Nephron progenitor cell (in vitro differentiated cells): ENCODE data around the gene SNED1.
A peak's percentile ranks its signal among the peaks of the same experiment; 100 is the strongest.

Experiments used
- DNase-seq: peaks from one replicate; pipeline ENCODE4 v3.0.0; 2021
- H3K27ac Mint-ChIP-seq: 2 replicates; pipeline ENCODE4 v1.8.0; 2021; ENCODE audit warnings: mild to moderate bottlenecking, moderate library complexity, mixed read lengths
- H3K27me3 Mint-ChIP-seq: 2 replicates; pipeline ENCODE4 v1.8.0; 2021; ENCODE audit warnings: mild to moderate bottlenecking, low read depth, mixed read lengths; ENCODE audit not compliant: poor library complexity
- H3K36me3 Mint-ChIP-seq: 2 replicates; pipeline ENCODE4 v1.8.0; 2021; ENCODE audit warnings: low read depth, mixed read lengths
- H3K4me1 Mint-ChIP-seq: 2 replicates; pipeline ENCODE4 v1.8.0; 2021; ENCODE audit warnings: mixed read lengths
- H3K4me3 Mint-ChIP-seq: 2 replicates; pipeline ENCODE4 v1.8.0; 2021; ENCODE audit warnings: mild to moderate bottlenecking, moderate library complexity, mixed read lengths
- H3K9me3 Mint-ChIP-seq: 2 replicates; pipeline ENCODE4 v1.8.0; 2021; ENCODE audit warnings: mild to moderate bottlenecking, moderate library complexity, mixed read lengths
- TF ChIP-seq, protein P1 (sequence below): fragments of 200-600 bp; sonication (generic); IDR thresholded peaks from 2 replicates; pipeline ENCODE4 v1.5.0; 2021; ENCODE audit warnings: antibody characterized with exemption

The SNED1 gene

DNA sequence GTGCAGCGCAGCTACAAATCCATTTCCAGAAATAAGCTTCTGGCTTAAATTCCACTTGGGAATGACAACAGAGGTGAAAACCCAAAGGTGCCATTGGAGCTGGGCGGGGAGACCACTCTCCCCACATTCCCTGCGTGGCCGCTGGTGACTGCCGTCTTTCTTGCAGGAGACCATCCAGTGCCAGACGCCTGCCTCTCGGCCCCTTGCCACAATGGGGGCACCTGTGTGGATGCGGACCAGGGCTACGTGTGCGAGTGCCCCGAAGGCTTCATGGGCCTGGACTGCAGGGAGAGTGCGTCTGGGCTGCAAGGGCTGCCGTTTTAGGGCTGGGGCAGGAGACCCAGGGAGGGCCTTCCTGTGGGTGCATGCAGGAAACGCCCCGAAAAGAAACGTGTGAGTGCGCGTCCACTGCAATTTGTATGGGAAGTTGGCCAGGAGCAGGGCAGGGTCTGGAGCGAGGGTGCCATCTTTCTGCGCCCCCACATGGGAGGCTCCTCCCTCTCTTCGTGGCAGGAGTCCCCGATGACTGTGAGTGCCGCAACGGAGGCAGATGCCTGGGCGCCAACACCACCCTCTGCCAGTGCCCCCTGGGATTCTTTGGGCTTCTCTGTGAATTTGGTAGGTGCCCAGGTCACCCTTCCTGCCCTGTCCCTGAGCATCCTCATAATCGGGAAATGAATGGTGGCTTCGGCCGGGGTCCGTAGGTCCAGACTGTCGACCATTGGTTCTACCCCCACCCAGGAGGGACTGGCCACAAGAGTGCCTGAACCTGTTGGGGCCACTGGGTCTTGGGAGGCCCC, 49.9 kb downstream of the SNED1 start:
- Mint-ChIP-seq H3K4me3 (no peak overlapping the region), H3K27me3 (peaks cover 76% of the 10 kb centered on the region), H3K9me3 (peaks cover 24% of the 10 kb centered on the region), H3K4me1 (no peaks in the 10 kb centered on the region), H3K36me3 (no peaks in the 10 kb centered on the region), H3K27ac (no peak overlapping the region)
- no peak for DNase-seq
- TF ChIP-seq, protein P1, sequence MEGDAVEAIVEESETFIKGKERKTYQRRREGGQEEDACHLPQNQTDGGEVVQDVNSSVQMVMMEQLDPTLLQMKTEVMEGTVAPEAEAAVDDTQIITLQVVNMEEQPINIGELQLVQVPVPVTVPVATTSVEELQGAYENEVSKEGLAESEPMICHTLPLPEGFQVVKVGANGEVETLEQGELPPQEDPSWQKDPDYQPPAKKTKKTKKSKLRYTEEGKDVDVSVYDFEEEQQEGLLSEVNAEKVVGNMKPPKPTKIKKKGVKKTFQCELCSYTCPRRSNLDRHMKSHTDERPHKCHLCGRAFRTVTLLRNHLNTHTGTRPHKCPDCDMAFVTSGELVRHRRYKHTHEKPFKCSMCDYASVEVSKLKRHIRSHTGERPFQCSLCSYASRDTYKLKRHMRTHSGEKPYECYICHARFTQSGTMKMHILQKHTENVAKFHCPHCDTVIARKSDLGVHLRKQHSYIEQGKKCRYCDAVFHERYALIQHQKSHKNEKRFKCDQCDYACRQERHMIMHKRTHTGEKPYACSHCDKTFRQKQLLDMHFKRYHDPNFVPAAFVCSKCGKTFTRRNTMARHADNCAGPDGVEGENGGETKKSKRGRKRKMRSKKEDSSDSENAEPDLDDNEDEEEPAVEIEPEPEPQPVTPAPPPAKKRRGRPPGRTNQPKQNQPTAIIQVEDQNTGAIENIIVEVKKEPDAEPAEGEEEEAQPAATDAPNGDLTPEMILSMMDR = no peak

DNA sequence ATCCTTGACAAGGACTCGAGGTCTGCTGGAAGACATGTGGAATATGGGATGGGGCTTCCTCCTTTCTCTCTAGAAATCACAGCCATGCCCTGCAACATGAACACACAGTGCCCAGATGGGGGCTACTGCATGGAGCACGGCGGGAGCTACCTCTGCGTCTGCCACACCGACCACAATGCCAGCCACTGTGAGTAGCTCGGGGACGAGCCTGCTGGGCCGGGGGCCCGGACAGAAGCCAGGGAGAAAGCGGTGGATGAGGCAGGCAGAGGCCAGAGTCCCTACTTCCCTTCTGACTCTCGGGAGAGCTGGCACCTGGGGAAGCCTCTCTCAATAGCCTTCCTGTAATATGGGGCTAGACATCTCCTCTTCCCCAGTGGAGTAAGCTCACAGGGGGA, 50.5 kb downstream of the SNED1 start:
- no peak overlapping the region for H3K27ac Mint-ChIP-seq
- H3K9me3 Mint-ChIP-seq = peaks cover 22% of the 10 kb centered on the region
- TF ChIP-seq, protein P1 = no peak
- no peak overlapping the region for H3K4me3 Mint-ChIP-seq
- H3K4me1 Mint-ChIP-seq = no peaks in the 10 kb centered on the region
- no peaks in the 10 kb centered on the region for H3K36me3 Mint-ChIP-seq
- H3K27me3 Mint-ChIP-seq = peaks cover 75% of the 10 kb centered on the region
- DNase-seq = no peak

DNA sequence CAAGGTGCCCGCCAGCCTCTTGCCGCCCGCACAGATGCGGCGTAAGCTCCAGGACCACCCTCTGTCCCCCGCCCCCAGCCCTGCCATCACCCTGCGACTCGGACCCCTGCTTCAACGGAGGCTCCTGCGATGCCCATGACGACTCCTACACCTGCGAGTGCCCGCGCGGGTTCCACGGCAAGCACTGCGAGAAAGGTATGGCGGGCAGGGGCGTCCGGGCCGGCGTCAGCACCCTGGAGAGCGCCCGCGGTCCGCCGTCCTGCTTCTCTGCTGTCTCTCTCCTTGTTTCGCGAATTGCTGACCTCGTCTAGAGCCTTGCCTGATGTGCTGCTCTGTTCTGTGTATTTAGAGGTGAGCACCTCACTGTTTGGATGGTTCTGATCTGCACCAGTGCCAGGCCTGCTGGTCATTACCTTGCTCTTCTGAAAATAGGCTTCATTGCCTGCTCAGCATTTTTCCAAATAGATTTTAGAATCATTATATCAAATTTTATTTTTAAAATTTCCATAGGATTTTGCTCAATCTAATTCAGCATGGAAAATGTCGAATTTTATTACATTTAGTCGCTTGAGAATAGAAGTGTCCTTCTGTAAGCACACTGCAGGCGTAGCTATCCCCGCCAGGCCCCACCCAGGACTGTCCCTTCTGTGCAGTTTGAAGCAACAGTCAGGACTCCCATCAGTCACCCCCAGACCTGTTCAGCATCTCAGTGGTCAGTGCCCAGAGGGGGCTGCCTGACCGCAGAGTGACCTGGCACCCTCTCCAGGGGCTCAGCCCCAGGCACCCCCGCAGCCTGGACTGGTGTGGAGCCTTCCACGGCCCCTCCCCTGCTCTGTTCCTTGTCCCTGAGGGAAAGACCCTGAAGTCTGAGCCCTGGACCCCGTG, 51.6 kb downstream of the SNED1 start:
- TF ChIP-seq, protein P1 = no peak
- Mint-ChIP-seq H3K27ac (no peak overlapping the region), H3K4me1 (no peaks in the 10 kb centered on the region), H3K36me3 (no peaks in the 10 kb centered on the region), H3K4me3 (no peak overlapping the region), H3K27me3 (peaks cover 75% of the 10 kb centered on the region), H3K9me3 (peaks cover 16% of the 10 kb centered on the region)
- peak; percentile 84 for DNase-seq

DNA sequence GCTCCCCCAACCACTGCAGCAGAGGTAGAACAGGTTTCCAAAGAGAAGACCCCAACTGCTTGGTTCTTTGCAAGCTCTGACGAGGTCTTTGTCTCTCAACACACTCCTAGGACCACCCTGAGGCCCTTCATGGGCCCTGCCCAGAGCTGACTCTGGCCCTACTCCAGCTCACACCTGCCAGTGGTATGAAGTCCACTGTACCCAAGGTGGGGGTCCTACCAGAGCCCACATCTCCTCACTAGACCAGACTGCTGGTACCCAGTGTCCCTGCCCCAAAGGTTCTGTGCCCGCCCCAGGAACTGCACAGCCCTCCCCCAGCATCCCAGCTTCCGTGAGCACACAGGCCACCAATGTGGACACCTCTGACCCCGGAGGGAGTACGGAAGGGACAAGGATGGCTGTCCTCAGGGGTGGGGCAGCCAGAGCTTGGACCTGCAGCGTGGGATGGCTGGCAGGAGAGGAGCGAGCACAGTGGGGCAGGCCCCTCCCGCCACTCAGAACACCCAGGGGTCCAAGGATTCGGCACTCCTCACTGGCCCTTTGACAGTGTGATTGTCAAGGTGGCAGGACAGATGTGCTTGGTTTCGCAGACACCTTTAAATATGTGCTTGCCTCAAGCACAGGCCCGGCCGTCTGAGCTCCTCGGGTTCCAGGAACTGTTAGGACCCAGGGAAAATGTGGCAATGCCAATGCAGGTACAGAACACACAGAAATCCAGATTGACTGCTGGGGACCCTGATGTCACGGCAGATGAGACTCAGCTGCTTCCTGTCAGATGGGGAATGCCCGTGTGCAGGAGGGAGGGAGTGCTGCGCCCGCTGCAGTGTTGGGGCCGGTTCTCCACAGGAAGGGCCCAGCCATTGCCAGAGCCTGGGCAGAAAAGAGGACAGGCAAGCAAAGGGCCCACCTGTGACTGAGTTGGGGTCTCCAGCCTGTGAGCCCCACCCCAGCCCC, 52.5 kb downstream of the SNED1 start:
- Mint-ChIP-seq H3K9me3 (peaks cover 7% of the 10 kb centered on the region), H3K27ac (no peak overlapping the region), H3K27me3 (peaks cover 75% of the 10 kb centered on the region), H3K4me3 (no peak overlapping the region), H3K4me1 (no peaks in the 10 kb centered on the region), H3K36me3 (no peaks in the 10 kb centered on the region)
- DNase-seq = no peak
- TF ChIP-seq, protein P1 = no peak

DNA sequence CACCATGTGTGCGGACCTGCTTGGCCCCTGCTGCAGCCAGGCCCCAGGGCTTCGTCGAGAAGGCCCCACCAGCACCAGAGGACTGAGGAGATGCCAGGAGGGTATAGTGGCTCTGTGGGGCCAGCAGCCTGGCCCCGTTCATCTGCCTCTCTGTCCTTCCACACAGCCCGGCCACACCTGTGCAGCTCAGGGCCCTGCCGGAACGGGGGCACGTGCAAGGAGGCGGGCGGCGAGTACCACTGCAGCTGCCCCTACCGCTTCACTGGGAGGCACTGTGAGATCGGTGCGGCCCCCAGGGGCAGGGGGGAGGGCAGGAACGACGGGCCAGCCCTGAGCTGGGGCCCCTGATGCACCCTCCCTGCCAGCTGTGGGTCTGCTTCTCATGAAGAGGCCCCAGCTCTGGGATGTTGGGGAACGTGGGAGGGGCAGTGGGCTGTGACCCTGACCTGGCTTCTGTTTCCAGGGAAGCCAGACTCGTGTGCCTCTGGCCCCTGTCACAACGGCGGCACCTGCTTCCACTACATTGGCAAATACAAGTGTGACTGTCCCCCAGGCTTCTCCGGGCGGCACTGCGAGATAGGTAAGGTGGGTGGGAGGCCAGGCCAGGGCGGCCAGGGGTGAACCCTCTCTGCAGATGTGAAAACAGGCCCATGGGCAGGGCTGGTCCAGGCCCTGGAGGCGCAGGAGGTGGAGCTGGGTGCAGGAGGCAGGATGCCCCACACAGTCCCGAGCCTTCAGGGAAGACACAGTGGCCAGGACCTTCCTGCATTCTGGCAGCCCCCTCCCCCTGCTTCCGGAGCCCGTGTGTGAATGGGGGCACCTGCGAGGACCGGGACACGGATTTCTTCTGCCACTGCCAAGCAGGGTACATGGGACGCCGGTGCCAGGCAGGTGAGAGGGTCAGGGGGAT, 53.4 kb downstream of the SNED1 start:
- Mint-ChIP-seq H3K4me3 (no peak overlapping the region), H3K9me3 (no peaks in the 10 kb centered on the region), H3K36me3 (no peaks in the 10 kb centered on the region), H3K27ac (no peak overlapping the region), H3K27me3 (peaks cover 73% of the 10 kb centered on the region), H3K4me1 (no peaks in the 10 kb centered on the region)
- TF ChIP-seq, protein P1 = no peak
- no peak for DNase-seq
